ENCODE data around the gene REN.

The REN gene
- total RNA-seq = 0 to 1.2 (median 0) reads per million in 17 experiments

- DNase-seq = no peak
These were observed at the start of gene REN for GRCh38 chr1:204166219-204166618. Gene REN (minus strand): TSS chr1:204166337. CDS start chr1:204166293, 44 bp downstream.

- peak; percentile 65 to 82 (median 80) for DNase-seq
These were observed 47.8 kb upstream of the REN start, which contains the start of gene GOLT1A for GRCh38 chr1:204213668-204214662. Gene GOLT1A (minus strand): TSS chr1:204213988. CDS start chr1:204213906, 82 bp downstream.

GRCh38 chr1:204212715-204213114 is 46.6 kb upstream of the REN start:
- DNase-seq = no peak

- no peak for DNase-seq
These were observed 44.9 kb upstream of the REN start for GRCh38 chr1:204211046-204211445.

- DNase-seq = peak; percentile 54 to 82 (median 72)
These were observed 41.0 kb upstream of the REN start for GRCh38 chr1:204207136-204207616.

- peak in 2 of 4 experiments; percentile 12 to 21 for DNase-seq
These were observed 40.0 kb upstream of the REN start for GRCh38 chr1:204206121-204206520.

GRCh38 chr1:204205486-204205885 is 39.3 kb upstream of the REN start:
- no peak for DNase-seq

GRCh38 chr1:204204944-204205343 is 38.8 kb upstream of the REN start:
- DNase-seq = no peak

- DNase-seq = no peak
These were observed 37.1 kb upstream of the REN start for GRCh38 chr1:204203206-204203767.

GRCh38 chr1:204202481-204202880 is 36.3 kb upstream of the REN start:
- DNase-seq = no peak

- DNase-seq = no peak
These were observed 35.4 kb upstream of the REN start for GRCh38 chr1:204201348-204202040.

- DNase-seq = no peak
These were observed 33.4 kb upstream of the REN start for GRCh38 chr1:204199579-204199978.

GRCh38 chr1:204198348-204199340 is 32.5 kb upstream of the REN start:
- no peak for DNase-seq

- DNase-seq = no peak
These were observed 30.9 kb upstream of the REN start for GRCh38 chr1:204197068-204197467.

- DNase-seq = no peak
These were observed 30.1 kb upstream of the REN start, which contains the start of gene KISS1 for GRCh38 chr1:204196068-204196795. Gene KISS1 (minus strand): TSS chr1:204196491. CDS start chr1:204192876, 3,615 bp downstream.

GRCh38 chr1:204194771-204195170 is 28.6 kb upstream of the REN start:
- no peak for DNase-seq

- DNase-seq = no peak
These were observed 27.9 kb upstream of the REN start for GRCh38 chr1:204194080-204194479.

- no peak for DNase-seq
These were observed 26.6 kb upstream of the REN start for GRCh38 chr1:204192589-204193352.

GRCh38 chr1:204192046-204192445 is 25.9 kb upstream of the REN start:
- DNase-seq = no peak

- DNase-seq = no peak
These were observed 25.3 kb upstream of the REN start for GRCh38 chr1:204191456-204191855.
